GM18909 (cell line): ENCODE measurements around the gene SPATA32.

Source experiments
- ATAC-seq: cut with Tn5 transposase; IDR thresholded peaks from one replicate; pipeline ENCODE4 v1.9.1; 2021; ENCODE audit warnings: mild to moderate bottlenecking; ENCODE audit not compliant: unreplicated experiment, poor library complexity

SPATA32 gene

DNA sequence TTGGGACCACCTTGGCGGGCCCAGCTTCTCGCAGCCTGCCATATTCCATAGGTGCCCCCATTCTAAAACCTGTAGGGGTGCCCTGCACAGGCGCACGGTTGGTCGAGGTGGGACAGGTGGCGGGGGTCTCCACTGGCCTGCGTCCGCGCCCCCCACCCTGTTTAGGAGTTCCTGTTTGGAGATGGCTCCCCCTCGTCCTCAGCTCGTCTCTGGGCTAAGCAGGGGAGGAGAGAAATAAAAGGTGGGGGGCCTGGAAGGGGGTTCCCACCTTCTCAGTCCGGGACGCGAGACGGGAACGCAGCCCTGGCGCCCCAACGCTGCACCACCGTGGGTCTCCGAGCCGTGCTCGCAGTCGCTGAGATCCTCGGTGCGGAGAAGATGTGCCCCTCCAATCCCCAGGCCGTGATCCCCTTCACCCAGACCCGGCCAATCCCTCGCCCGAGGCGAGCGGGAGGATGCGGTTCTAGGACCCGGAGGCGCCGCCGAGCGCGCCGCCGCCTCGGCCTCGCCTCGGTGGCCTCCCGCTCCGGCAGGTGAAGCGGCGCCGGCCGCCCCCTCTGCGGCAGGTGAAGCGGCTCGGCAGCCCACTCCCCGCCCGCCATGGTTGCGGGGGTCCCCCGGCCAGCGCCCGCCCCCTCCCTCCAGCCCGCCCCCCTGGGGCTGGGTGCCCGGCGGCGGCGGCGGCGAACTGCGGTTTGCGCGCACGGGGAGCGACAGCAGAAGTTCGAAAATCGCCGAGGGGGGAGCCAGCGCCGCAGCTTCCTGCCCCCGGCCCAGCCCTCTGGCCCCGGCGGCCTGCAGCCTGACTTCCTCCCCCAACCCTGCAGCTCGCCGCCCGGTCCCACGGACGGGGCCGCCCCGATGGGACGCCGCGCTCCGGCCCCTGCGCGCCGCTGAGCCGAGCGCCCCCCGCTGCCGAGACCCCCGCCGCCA, 40.5 kb downstream of the SPATA32 start, which contains the start of gene FMNL1:
TSS of gene FMNL1 (plus strand) at position 805 of the 933 bp plus-strand sequence. CDS start 240 bp downstream, outside the sequence.
- no peak for ATAC-seq

DNA sequence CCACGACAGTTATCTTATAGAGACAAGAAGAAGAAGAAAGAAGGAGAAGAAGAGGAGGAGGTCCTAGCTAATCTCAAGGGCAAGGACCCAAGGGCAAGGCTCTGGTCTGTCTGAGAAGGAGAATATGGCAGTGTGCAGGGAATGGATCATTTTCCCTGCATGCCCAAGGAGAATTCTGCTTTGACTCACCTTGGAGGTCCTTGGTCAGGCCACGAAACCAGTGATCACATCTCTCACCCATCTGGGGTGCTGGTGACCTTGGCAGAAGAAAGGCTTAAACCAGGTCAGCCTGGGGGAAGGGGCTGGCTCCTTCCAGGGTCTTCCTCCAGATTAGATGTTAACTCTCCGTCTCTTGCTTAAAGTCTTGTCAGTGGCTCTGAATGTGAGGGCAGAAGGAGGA, 41.8 kb downstream of the SPATA32 start:
- no peak for ATAC-seq

- ATAC-seq, result no peak
Measured at GRCh38 chr17:45218895-45219661, 42.8 kb downstream of the SPATA32 start.
